GM18498 (cell line): ENCODE results near the gene ATAD1.
"Not testable (repeated sequence)": the region's sequence is repeated elsewhere in the genome, so short reads cannot be mapped to it uniquely, and the experiment has no call there.

Experiments used
- ATAC-seq: cut with Tn5 transposase; IDR thresholded peaks from one replicate; pipeline ENCODE4 v1.9.1; 2021; ENCODE audit warnings: mild to moderate bottlenecking, moderate library complexity; ENCODE audit not compliant: unreplicated experiment

ATAD1 gene

GRCh38 chr10:87817609-87818504 is at the start of gene ATAD1:
TSS of gene ATAD1 (minus strand) at chr10:87818226. CDS start at chr10:87814599, 3,627 bp downstream.
- peak; percentile 78 for ATAC-seq

GRCh38 chr10:87867453-87867852 is 49.4 kb upstream of the ATAD1 start:
- no peak for ATAC-seq

GRCh38 chr10:87866412-87866974 is 48.5 kb upstream of the ATAD1 start:
- no peak for ATAC-seq

GRCh38 chr10:87865241-87865881 is 47.3 kb upstream of the ATAD1 start:
- no peak for ATAC-seq

- ATAC-seq = no peak
Observed at GRCh38 chr10:87864496-87865059, 46.6 kb upstream of the ATAD1 start.

- ATAC-seq = not testable (repeated sequence)
Observed at GRCh38 chr10:87863951-87864495, 46.0 kb upstream of the ATAD1 start.

- ATAC-seq = peak; percentile 43
Observed at GRCh38 chr10:87863053-87863943, 45.3 kb upstream of the ATAD1 start, which contains the start of the genes KLLN and PTEN. TSS of gene KLLN (minus strand) at chr10:87863533. CDS start at chr10:87862487, 1,046 bp downstream. TSS of gene PTEN (plus strand) at chr10:87863625. CDS start at chr10:87864470, 845 bp downstream.

GRCh38 chr10:87862679-87863052 is 44.6 kb upstream of the ATAD1 start:
- ATAC-seq = peak; percentile 23

GRCh38 chr10:87861953-87862678 is 44.1 kb upstream of the ATAD1 start:
- ATAC-seq = peak; percentile 56

GRCh38 chr10:87861566-87861952 is 43.5 kb upstream of the ATAD1 start:
- ATAC-seq = peak; percentile 16

- no peak for ATAC-seq
Observed at GRCh38 chr10:87860816-87861403, 42.9 kb upstream of the ATAD1 start.

- ATAC-seq = no peak
Observed at GRCh38 chr10:87860156-87860795, 42.2 kb upstream of the ATAD1 start.

GRCh38 chr10:87855665-87856064 is 37.6 kb upstream of the ATAD1 start:
- not testable (repeated sequence) for ATAC-seq

GRCh38 chr10:87855247-87855646 is 37.2 kb upstream of the ATAD1 start:
- not testable (repeated sequence) for ATAC-seq

- no peak for ATAC-seq
Observed at GRCh38 chr10:87852089-87852488, 34.1 kb upstream of the ATAD1 start.

GRCh38 chr10:87850742-87851205 is 32.7 kb upstream of the ATAD1 start:
- no peak for ATAC-seq

GRCh38 chr10:87849001-87849400 is 31.0 kb upstream of the ATAD1 start:
- ATAC-seq = no peak

GRCh38 chr10:87847550-87847949 is 29.5 kb upstream of the ATAD1 start:
- ATAC-seq = no peak
